Central memory CD8-positive, alpha-beta T cell (primary cell): Measurements from ENCODE around the gene ASNS.
"Not testable (repeated sequence)": the region's sequence is repeated elsewhere in the genome, so short reads cannot be mapped to it uniquely, and the experiment has no call there.

Experiments
- ATAC-seq: fragments of 150-1000 bp; cut with Tn5 transposase; replicated peaks from 2 replicates; pipeline ENCODE4 v1.10.0; 2022; ENCODE audit warnings: mild to moderate bottlenecking, moderate FRiP score, moderate number of reproducible peaks; ENCODE audit not compliant: poor library complexity, severe bottlenecking; ENCODE audit errors: extremely low read depth
- DNase-seq, 2 donors: peaks; one replicate each; pipeline ENCODE4 v3.0.0; 2021; ENCODE audit warnings: low spot score in 2 of 2
- H3K27ac Mint-ChIP-seq: one replicate; pipeline ENCODE4 v1.8.0; 2022; ENCODE audit warnings: low read depth, mild to moderate bottlenecking, moderate library complexity, mixed read lengths
- H3K27me3 Mint-ChIP-seq: one replicate; pipeline ENCODE4 v1.8.0; 2022; ENCODE audit warnings: mixed read lengths
- H3K36me3 Mint-ChIP-seq: one replicate; pipeline ENCODE4 v1.8.0; 2022; ENCODE audit warnings: mild to moderate bottlenecking, moderate library complexity, mixed read lengths; ENCODE audit not compliant: insufficient read depth
- H3K4me1 Mint-ChIP-seq: one replicate; pipeline ENCODE4 v1.8.0; 2022; ENCODE audit warnings: mixed read lengths
- H3K4me3 Mint-ChIP-seq: one replicate; pipeline ENCODE4 v1.8.0; 2022; ENCODE audit warnings: mild to moderate bottlenecking, moderate library complexity, mixed read lengths
- H3K9me3 Mint-ChIP-seq: one replicate; pipeline ENCODE4 v1.8.0; 2022; ENCODE audit warnings: mixed read lengths

ASNS gene

DNA sequence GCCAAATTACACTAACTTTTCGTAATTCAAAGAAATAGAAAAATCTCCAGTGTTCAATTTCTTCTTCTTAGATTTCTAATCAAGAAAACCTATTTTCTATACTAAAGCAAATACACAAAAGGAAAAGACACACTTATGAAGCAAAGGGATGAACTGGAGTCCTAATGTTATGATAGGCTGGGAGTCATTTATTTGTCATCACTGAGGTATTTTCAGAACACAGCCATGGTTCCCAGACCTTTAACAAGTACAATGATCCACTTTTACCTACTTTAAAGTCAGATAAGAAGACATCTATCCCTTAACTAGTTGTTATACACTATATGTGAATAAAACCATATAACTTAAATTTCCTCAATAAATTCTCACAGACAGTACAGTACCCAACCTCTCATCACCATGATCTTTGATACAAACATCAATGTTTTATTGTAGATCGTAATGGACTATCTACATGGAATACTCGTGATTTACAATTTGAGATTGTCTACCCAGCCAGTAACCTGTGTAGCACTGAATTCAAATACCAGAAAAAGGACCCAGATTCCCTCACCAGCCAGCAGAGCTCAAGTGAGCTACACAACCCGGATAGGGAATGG lies 12.5 kb downstream of the ASNS start:
- Mint-ChIP-seq H3K27ac (no peak overlapping the region), H3K36me3 (peaks cover 29% of the 10 kb centered on the region), H3K9me3 (no peaks in the 10 kb centered on the region), H3K4me3 (no peak overlapping the region), H3K4me1 (no peaks in the 10 kb centered on the region), H3K27me3 (no peaks in the 10 kb centered on the region)
- no peak for ATAC-seq
- no peak for DNase-seq

DNA sequence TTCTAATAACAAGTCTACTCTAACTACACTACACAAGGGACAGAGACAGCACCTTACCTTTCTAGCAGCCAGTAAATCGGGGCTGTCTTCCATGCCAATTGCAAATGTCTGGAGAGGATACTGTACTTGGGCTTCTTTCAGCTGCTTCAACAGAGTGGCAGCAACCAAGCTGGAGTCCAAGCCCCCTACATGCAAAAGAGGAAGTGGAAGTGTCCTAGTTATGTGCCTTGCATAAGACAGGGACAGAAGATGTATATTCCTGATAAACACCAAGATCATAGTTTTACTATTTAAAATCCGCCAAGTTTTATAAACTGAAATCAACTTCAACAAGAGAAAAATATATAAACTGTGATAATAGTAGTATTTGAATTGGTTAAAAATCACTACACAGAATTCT lies 14.0 kb downstream of the ASNS start:
- Mint-ChIP-seq H3K27ac (no peak overlapping the region), H3K36me3 (peaks cover 32% of the 10 kb centered on the region)
- no peak for ATAC-seq

DNA sequence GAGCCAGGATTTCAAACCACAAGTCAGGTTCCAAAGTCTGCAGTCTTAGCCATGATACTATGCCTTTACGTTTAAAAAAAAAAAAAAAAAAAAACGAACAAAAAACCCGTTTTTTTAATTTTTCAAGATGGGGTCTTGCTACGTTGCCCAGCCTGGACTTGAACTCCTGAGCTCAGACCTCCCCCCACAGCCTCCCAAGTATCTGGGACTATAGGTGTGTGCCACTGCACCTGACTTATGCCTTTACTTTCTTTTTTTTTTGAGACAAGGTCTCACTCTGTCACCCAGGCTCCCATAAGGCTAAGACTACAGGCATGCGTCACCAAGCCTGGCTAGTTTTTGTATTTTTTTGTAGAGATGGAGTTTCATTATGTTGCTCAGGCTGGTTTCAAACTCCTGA lies 14.7 kb downstream of the ASNS start:
- no peaks in the 10 kb centered on the region for H3K4me1 Mint-ChIP-seq
- no peak overlapping the region for H3K4me3 Mint-ChIP-seq
- H3K27me3 Mint-ChIP-seq, result no peaks in the 10 kb centered on the region
- DNase-seq, result no peak
- H3K27ac Mint-ChIP-seq, result no peak overlapping the region
- H3K36me3 Mint-ChIP-seq, result peaks cover 38% of the 10 kb centered on the region
- H3K9me3 Mint-ChIP-seq, result no peaks in the 10 kb centered on the region
- no peak for ATAC-seq

More for the DNA sequence above, 14.0 kb downstream of the ASNS start:
- H3K4me3 Mint-ChIP-seq, result no peak overlapping the region
- DNase-seq, result no peak
- no peaks in the 10 kb centered on the region for H3K9me3 Mint-ChIP-seq
- H3K4me1 Mint-ChIP-seq, result no peaks in the 10 kb centered on the region
- H3K27me3 Mint-ChIP-seq, result no peaks in the 10 kb centered on the region

DNA sequence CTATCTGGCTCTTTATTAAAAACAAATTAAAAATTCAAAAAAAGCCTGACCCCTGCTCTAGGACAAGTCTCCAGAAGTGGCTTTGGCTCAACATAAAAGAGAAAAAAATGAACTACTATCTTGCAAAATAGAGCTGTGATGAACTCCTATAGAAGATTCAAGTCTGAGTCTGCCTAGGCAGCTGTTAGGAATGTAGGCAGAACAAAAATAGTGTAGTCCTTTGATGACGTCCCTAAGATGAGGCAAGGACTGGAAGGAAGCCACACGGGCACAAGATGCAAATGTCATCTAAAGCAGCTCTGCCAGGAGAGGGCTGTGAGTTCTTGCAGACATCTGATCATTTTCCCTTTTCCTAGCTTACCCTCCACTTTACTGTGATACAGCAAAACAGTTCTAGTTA lies 20.5 kb downstream of the ASNS start:
- peaks cover 34% of the 10 kb centered on the region for H3K36me3 Mint-ChIP-seq
- no peak overlapping the region for H3K27ac Mint-ChIP-seq
- no peaks in the 10 kb centered on the region for H3K9me3 Mint-ChIP-seq
- ATAC-seq (no peak), DNase-seq (no peak)
- H3K27me3 Mint-ChIP-seq, result no peaks in the 10 kb centered on the region
- no peaks in the 10 kb centered on the region for H3K4me1 Mint-ChIP-seq
- no peak overlapping the region for H3K4me3 Mint-ChIP-seq

DNA sequence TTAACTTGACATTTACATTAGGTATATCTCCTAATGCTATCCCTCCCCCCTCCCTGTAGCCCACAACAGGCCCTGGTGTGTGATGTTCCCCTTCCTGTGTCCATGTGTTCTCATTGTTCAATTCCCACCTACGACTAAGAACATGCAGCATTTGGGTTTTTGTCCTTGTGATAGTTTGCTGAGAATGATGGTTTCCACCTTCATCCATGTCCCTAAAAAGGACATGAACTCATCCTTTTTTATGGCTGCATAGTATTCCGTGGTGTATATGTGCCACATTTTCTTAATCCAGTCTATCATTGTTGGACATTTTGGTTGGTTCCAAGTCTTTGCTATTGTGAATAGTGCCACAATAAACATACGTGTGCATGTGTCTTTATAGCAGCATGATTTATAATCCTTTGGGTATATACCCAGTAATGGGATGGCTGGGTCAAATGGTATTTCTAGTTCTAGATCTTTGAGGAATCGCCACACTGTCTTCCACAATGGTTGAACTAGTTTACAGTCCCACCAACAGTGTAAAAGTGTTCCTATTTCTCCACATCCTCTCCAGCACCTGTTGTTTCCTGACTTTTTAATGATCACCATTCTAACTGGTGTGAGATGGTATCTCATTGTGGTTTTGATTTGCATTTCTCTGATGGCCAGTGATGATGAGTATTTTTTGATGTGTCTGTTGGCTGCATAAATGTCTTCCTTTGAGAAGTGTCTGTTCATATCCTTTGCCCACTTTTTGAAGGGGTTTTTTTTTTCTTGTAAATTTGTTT lies 21.8 kb downstream of the ASNS start:
- ATAC-seq, H3K27me3 Mint-ChIP-seq, H3K4me1 Mint-ChIP-seq, H3K27ac Mint-ChIP-seq, H3K9me3 Mint-ChIP-seq, DNase-seq, H3K4me3 Mint-ChIP-seq: not testable (repeated sequence)
- peaks cover 26% of the 10 kb centered on the region for H3K36me3 Mint-ChIP-seq

DNA sequence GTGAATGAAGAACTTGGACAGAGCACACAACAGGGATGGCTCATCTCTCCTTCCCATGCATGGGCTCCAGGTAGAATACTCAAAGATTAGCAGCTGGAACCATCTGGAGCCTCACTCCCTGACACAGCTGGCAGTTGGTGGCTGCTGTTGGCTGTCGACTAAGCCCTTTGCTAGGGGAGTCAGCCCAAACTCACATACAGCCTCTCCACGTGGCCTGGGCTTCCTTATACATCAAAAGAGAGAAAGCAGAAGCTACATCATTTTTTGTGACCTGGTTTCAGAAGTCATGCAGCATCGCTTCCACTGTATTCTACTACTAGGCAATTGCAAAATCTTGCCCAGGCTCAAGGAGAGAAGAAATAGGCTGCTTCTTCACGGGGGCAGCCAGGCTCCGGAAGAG lies 24.4 kb downstream of the ASNS start:
- no peaks in the 10 kb centered on the region for H3K27me3 Mint-ChIP-seq
- no peak overlapping the region for H3K4me3 Mint-ChIP-seq
- no peak overlapping the region for H3K27ac Mint-ChIP-seq
- no peaks in the 10 kb centered on the region for H3K9me3 Mint-ChIP-seq
- DNase-seq (no peak), ATAC-seq (no peak)
- no peaks in the 10 kb centered on the region for H3K4me1 Mint-ChIP-seq
- peaks cover 11% of the 10 kb centered on the region for H3K36me3 Mint-ChIP-seq

DNA sequence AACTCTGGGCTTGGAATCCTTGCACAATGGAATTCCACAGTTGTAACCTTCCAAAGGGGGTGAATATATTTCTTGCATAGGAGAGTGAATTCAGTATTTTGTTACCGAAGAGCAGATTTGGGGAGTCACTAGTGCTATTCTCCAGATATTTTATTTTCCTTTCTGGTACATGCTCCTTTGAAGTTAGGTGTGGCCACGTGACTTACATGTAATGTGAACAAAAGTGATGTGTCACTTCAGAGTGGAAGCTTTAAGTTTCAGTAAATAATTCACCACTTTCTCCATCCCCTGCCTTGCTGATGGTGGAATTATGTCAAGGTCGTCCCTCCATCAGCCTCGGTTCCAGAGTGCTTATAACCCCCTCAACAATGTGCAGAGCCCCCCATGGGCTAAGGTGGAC lies 25.3 kb downstream of the ASNS start:
- Mint-ChIP-seq H3K9me3 (no peaks in the 10 kb centered on the region), H3K27me3 (no peaks in the 10 kb centered on the region), H3K4me3 (no peak overlapping the region), H3K27ac (no peak overlapping the region), H3K4me1 (no peaks in the 10 kb centered on the region), H3K36me3 (peaks cover 3% of the 10 kb centered on the region)
- DNase-seq, result no peak
- no peak for ATAC-seq

DNA sequence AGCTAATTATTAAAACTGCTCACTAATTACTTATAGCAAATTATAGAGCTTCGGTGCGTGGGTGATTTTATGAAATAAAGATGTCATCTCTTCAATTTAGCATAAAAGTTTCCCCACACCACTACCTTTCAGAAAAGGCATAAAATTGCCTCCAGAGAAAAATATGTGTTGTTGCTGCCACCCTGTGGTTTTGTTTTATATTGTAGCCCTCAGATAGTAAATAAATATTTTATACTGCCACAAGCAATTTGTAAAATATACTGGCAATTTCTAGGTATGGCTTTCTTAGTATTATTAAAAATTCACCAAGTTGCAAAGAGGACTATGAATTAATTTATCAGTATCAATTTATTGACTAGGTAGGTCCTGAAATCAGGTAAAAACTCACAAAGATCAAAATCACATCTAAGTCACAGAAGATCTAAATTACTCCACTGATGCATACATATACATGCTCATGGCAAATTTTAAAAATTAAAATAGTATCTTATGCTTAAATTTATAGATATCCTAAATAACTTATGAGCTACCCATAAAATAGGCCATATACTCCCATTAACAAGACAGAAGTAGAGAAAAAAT lies 26.5 kb downstream of the ASNS start:
- DNase-seq (no peak), ATAC-seq (no peak)
- H3K4me3 Mint-ChIP-seq, result no peak overlapping the region
- H3K27me3 Mint-ChIP-seq, result no peaks in the 10 kb centered on the region
- H3K9me3 Mint-ChIP-seq, result no peaks in the 10 kb centered on the region
- no peaks in the 10 kb centered on the region for H3K4me1 Mint-ChIP-seq
- no peaks in the 10 kb centered on the region for H3K36me3 Mint-ChIP-seq
- no peak overlapping the region for H3K27ac Mint-ChIP-seq

DNA sequence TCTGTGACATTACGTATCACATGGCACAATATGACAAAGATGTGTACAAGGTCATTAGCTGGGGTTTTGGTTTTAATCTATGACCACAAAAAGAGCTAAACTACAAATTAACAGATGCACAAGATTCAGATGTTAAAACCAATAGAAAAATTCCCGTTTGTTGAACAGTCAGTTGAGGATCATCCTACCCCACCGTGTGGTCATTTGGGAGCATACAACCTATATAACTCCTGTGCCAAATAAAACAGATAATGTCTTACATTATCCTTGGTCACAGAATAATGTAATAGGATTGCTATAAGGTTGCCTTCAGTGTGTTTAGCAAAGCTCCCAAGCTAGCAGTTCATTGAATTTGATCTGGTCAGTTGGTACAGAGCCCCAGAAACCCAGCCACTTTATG lies 28.2 kb downstream of the ASNS start:
- no peak overlapping the region for H3K4me3 Mint-ChIP-seq
- ATAC-seq (no peak), DNase-seq (no peak)
- no peaks in the 10 kb centered on the region for H3K4me1 Mint-ChIP-seq
- no peaks in the 10 kb centered on the region for H3K36me3 Mint-ChIP-seq
- peaks cover 11% of the 10 kb centered on the region for H3K27me3 Mint-ChIP-seq
- no peak overlapping the region for H3K27ac Mint-ChIP-seq
- H3K9me3 Mint-ChIP-seq, result no peaks in the 10 kb centered on the region

DNA sequence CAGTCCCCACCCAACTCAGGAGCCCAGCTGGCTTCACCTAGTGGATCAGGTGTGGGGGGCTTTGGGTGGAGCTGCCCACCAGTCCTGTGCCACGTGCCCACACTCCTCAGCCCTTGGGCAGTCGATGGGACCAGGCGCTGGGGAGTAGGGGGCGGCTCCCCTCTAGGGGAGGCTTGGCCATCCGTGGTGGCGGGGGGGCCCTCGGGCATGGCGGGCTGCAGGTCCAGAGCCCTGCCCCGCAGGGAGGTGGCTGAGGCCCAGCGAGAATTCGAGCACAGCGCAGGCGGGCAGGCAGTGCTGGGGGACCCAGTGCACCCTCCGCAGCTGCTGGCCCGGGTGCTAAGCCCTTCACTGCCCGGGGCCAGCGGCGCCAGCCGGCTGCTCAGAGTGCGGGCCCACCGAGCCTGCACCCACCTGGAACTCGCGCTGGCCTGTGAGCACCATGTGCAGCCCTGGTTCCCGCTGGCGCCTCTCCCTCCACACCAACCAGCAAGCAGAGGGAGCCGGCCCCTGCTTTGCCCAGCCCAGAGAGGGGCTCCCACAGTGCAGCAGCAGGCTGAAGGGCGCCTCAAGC lies 29.3 kb downstream of the ASNS start:
- Mint-ChIP-seq H3K27me3 (peaks cover 23% of the 10 kb centered on the region), H3K4me1 (no peaks in the 10 kb centered on the region), H3K9me3 (no peaks in the 10 kb centered on the region), H3K36me3 (no peaks in the 10 kb centered on the region), H3K4me3 (no peak overlapping the region), H3K27ac (no peak overlapping the region)
- ATAC-seq, result no peak
- DNase-seq, result no peak

DNA sequence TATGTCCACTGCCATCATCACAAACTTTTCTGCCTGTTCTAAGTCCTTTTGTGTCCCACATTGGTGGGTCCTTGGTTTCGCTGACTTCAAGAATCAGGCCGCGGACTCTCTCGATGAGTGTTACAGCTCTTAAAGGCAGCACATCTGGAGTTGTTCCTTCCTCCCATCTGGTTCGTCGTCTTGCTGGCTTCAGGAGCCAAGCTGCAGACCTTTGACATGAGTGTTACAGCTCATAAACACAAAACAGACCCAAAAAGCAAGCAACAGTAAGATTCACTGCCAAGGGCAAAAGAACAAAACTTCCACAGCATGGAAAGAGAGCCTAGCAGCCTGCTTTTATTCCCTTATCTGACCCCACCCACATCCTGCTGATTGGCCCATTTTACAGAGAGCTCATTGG lies 30.2 kb downstream of the ASNS start:
- no peak overlapping the region for H3K27ac Mint-ChIP-seq
- H3K36me3 Mint-ChIP-seq, result no peaks in the 10 kb centered on the region
- no peaks in the 10 kb centered on the region for H3K9me3 Mint-ChIP-seq
- ATAC-seq (no peak), DNase-seq (no peak)
- no peak overlapping the region for H3K4me3 Mint-ChIP-seq
- peaks cover 31% of the 10 kb centered on the region for H3K27me3 Mint-ChIP-seq
- H3K4me1 Mint-ChIP-seq, result no peaks in the 10 kb centered on the region

DNA sequence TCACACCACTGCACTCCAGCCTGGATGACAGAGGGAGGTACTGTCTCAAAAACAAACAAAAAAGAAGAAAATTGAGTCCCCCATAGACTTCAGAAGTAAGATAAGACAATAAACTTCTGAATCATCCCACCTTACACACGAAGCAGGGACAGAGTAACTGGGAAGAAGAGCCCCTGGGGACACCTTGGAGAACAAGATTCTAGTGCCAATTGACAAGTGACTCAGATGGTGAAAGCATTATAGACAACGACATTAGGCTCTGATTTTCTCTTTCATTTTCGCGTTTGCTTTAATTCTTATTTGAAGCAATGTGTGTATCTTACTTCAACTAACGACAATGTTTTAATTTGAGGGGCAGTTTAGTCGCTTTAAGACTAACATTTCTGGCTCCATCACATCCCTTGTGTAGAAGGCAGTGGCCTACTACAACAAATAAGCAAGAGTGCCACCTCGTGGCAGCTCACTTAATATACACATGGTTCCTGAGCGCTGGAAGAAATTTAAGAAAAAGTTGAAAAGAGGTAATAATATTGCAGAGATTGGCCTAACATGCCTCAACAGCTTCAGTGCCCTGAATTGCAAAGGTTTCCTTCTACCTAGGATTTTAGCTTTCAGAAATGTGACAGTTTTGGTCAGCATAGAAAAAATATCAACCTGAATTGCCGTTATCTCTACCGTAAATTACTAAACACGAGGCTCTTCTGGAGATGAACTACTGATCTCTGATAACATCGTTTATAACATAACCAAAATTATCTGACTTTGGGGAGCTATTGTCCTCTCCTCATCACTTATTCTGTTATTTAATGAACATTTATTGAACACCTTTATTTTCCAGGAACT lies 36.7 kb downstream of the ASNS start:
- Mint-ChIP-seq H3K27me3 (peaks cover 68% of the 10 kb centered on the region), H3K4me1 (no peaks in the 10 kb centered on the region), H3K27ac (no peak overlapping the region), H3K4me3 (no peak overlapping the region), H3K9me3 (no peaks in the 10 kb centered on the region), H3K36me3 (no peaks in the 10 kb centered on the region)
- DNase-seq, result peak; percentile 21 to 25
- ATAC-seq, result no peak
